ENCODE results near the gene SLC25A39. TPM values are rescaled to one million over a fixed set of nuclear protein-coding genes. Genes with fewer than 3 reads are reported as not detected.

SLC25A39 gene
- total and polyA plus RNA-seq, 2 of the 13 experiments (the other 11 are each of a cell fraction or from before 2014, with no cell fraction given) = 144 to 151 TPM

DNA sequence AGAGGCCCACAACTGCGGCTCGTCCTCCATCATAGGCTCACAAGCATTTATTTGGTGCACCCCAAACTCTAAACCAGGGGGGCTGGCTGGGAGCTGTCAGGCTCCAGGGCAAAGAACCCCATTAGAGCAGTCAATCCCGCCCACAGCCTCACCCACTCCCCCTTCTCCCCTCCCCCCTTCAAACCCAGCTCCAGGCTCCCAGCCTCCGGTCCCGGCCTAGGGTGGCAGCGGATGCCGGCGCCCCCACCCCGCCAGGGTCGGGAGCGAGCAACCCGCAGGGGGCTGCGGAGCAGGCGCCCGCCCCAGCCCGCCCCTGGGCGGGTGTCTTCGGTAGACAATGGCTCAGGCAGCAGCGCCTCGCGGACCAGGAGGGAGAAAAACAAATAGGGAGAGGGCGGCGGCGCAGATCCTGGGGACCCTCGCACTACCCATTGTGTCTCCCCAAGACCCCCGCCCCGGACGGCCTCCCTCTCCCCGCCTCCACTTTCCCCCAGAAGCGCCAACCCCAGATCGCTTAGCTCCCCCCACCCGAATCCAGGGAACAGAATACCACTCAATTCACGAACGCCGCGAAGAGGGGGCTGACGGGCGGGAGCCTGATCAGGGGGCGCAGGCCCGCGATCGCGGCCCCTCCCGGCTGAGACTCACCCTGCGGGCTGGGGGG, 38.5 kb upstream of the SLC25A39 start:
- no peak for FAIRE-seq
- 2% methylated on average over 29 of the region's 45 CpGs for WGBS (ENCODE audit: low lambda C conversion rate)
- TF ChIP-seq ADNP (CRISPR knock-in tag; IDR thresholded peaks at IDR 0.05) (no peak), ZNF572 (CRISPR knock-in tag; IDR thresholded peaks at IDR 0.05) (no peak), GABPB1 (CRISPR knock-in tag; IDR thresholded peaks at IDR 0.05) (peak; percentile 9; the same call in 1 of the 2 replicates), ZSCAN21 (CRISPR knock-in tag; IDR thresholded peaks at IDR 0.05; ENCODE audit: borderline replicate concordance) (no peak), ZSCAN25 (CRISPR knock-in tag; IDR thresholded peaks at IDR 0.05) (0 out of 2 replicates have a peak, but pooled peaks have one; percentile 16), ZNF597 (CRISPR knock-in tag; IDR thresholded peaks at IDR 0.05) (no peak), HNRNPK (IDR thresholded peaks at IDR 0.05; ENCODE audit: low read depth, low read length, poor library complexity, severe bottlenecking) (peak; percentile 86), TFE3 (CRISPR knock-in tag; IDR thresholded peaks at IDR 0.05) (no peak), ZNF234 (CRISPR knock-in tag; conservative IDR thresholded peaks at IDR 0.05) (0 out of 2 replicates have a peak, but pooled peaks have one; percentile 42)
- TF ChIP-seq, protein P1, sequence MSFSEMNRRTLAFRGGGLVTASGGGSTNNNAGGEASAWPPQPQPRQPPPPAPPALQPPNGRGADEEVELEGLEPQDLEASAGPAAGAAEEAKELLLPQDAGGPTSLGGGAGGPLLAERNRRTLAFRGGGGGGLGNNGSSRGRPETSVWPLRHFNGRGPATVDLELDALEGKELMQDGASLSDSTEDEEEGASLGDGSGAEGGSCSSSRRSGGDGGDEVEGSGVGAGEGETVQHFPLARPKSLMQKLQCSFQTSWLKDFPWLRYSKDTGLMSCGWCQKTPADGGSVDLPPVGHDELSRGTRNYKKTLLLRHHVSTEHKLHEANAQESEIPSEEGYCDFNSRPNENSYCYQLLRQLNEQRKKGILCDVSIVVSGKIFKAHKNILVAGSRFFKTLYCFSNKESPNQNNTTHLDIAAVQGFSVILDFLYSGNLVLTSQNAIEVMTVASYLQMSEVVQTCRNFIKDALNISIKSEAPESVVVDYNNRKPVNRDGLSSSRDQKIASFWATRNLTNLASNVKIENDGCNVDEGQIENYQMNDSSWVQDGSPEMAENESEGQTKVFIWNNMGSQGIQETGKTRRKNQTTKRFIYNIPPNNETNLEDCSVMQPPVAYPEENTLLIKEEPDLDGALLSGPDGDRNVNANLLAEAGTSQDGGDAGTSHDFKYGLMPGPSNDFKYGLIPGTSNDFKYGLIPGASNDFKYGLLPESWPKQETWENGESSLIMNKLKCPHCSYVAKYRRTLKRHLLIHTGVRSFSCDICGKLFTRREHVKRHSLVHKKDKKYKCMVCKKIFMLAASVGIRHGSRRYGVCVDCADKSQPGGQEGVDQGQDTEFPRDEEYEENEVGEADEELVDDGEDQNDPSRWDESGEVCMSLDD (CRISPR knock-in tag; IDR thresholded peaks at IDR 0.05; ENCODE audit: borderline replicate concordance) = no peak
- TF ChIP-seq, protein P2, sequence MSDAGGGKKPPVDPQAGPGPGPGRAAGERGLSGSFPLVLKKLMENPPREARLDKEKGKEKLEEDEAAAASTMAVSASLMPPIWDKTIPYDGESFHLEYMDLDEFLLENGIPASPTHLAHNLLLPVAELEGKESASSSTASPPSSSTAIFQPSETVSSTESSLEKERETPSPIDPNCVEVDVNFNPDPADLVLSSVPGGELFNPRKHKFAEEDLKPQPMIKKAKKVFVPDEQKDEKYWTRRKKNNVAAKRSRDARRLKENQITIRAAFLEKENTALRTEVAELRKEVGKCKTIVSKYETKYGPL (CRISPR knock-in tag; IDR thresholded peaks at IDR 0.05) = no peak
- TF ChIP-seq, protein P3, sequence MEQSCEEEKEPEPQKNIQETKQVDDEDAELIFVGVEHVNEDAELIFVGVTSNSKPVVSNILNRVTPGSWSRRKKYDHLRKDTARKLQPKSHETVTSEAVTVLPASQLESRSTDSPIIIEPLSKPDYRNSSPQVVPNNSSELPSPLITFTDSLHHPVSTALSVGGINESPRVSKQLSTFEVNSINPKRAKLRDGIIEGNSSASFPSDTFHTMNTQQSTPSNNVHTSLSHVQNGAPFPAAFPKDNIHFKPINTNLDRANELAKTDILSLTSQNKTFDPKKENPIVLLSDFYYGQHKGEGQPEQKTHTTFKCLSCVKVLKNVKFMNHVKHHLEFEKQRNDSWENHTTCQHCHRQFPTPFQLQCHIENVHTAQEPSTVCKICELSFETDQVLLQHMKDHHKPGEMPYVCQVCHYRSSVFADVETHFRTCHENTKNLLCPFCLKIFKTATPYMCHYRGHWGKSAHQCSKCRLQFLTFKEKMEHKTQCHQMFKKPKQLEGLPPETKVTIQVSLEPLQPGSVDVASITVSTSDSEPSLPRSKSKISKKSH (CRISPR knock-in tag; IDR thresholded peaks at IDR 0.05; ENCODE audit: borderline replicate concordance) = no peak

More for the DNA sequence above, 38.5 kb upstream of the SLC25A39 start:
- CTCF ChIA-PET (ENCODE audit: low intra/inter-chr PET ratio, low total read pairs) = interaction anchor here (1.8 kb wide), 1 partner anchor 8 kb away, joined by 9 read pairs; no protein-coding TSS in a partner anchor
- POLR2A ChIA-PET = interaction anchor here (0.7 to 3.2 kb wide), 6 partner anchors 9 to 535 kb away, joined by 3 to 19 read pairs (median 5); partner anchors contain the start of genes GRN and UBTF
- peak overlapping the region; percentile 75 to 82 (median 76) for H3K4me3 ChIP-seq (replicated peaks in 1 of 3; ENCODE audit: insufficient read depth in 1 of 3, low read depth in 2 of 3, low read length in 3 of 3)
- no TSS peak for BruUV-seq (replicated peaks)
- intact Hi-C loops (cut with micrococcal nuclease; ENCODE audit: unreplicated experiment) (no loop called here), in situ Hi-C loops (cut with HindIII; ENCODE audit: extremely low pct_ligation_motif_present, low pct_unique_long_range_greater_than_20kb) (no loop called here)
- H3K4me2 ChIP-seq (ENCODE audit: low read depth, low read length) = peak overlapping the region; percentile 98
- peaks cover 1 to 14% of the 10 kb centered on the region in 2 experiments; a peak in 3 of 5 replicates for H3K27me3 ChIP-seq (ENCODE audit: control insufficient read depth in 1 of 2, insufficient read depth in 2 of 2, low read length in 2 of 2)
- ATAC-seq = peak; percentile 45
- peaks cover 49% of the 10 kb centered on the region for H3K4me1 ChIP-seq (ENCODE audit: insufficient read depth, low read length)
- no peaks in the 10 kb centered on the region for H3K36me3 ChIP-seq (replicated peaks in 1 of 2; ENCODE audit: control insufficient read depth in 1 of 2, insufficient read depth in 2 of 2, low read length in 2 of 2)
- H4K20me1 ChIP-seq (ENCODE audit: insufficient read depth, low read length) = no peaks in the 10 kb centered on the region
- H3K9me3 ChIP-seq (ENCODE audit: low read length) = no peaks in the 10 kb centered on the region
- no peak for DNase-seq (ENCODE audit: low spot score)
- H3K27ac ChIP-seq (ENCODE audit: extremely low read length, insufficient read depth, low read length) = no peak overlapping the region
- no peaks in the 10 kb centered on the region for H3K79me2 ChIP-seq (ENCODE audit: insufficient read depth, low read length)
- no peak overlapping the region for H2AFZ ChIP-seq (ENCODE audit: low read length)
- H3K9ac ChIP-seq (ENCODE audit: insufficient read depth, low read depth, low read length) = peak overlapping the region; percentile 67; the same call in 1 of the 2 replicates
